Cardiac atrium fibroblast (primary cell): ENCODE data around the gene BCAM. TPM values are rescaled to one million over a fixed set of nuclear protein-coding genes. Genes with fewer than 3 reads are reported as not detected.

Experiments used
- total RNA-seq: library from RNA; depleted of rRNA; stranded (reverse); fragments of >200 nt; gene quantifications from 2 replicates; pipeline ENCODE4 v1.2.3, GENCODE V29; 2015

The BCAM gene, protein sequence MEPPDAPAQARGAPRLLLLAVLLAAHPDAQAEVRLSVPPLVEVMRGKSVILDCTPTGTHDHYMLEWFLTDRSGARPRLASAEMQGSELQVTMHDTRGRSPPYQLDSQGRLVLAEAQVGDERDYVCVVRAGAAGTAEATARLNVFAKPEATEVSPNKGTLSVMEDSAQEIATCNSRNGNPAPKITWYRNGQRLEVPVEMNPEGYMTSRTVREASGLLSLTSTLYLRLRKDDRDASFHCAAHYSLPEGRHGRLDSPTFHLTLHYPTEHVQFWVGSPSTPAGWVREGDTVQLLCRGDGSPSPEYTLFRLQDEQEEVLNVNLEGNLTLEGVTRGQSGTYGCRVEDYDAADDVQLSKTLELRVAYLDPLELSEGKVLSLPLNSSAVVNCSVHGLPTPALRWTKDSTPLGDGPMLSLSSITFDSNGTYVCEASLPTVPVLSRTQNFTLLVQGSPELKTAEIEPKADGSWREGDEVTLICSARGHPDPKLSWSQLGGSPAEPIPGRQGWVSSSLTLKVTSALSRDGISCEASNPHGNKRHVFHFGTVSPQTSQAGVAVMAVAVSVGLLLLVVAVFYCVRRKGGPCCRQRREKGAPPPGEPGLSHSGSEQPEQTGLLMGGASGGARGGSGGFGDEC
- total RNA-seq: 12.0 and 19.5 TPM in 2 replicates

DNA sequence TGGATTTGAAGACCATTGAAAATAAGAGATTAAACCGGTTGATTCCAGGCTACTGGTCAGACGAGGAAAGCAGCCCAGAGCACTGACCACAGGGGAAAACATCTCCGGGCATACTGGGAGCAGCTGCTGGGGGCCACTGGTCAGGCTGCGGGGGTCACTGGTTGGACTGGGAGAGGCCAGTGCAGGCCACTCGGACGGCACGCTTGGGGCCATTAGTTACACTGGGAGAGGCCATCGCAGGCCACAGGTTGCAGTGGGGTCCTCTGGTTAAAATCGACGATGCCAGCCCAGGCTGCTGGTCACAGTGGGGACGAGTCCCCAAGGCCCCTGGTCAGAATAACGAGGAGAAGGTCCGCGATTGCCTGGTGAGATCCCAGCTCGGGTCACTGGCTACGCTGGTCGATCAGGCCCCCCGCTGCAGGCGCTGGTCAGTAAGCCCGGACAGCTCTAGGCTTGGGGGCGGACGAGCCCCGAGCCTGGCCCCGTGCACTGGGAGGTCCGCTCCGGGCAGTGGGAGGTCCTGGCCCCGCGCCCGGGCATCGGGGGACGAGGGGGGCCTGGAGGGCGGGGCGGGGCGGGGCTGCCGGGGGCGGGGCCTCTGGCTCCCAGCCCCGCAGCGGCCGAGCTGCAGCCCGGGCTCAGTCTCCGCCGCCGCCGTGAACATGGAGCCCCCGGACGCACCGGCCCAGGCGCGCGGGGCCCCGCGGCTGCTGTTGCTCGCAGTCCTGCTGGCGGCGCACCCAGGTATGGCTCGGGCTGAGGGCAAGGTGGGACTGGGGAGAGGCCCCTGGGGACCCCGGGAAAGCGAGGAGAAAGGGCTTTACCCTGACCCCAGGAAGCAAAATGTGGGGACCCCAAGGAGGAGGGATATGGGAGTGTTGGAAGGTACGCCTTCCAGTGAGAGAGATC is at the start of gene BCAM:
TSS of gene BCAM (plus strand) at position 641 of the 909 bp plus-strand sequence. CDS start at position 663, 22 bp downstream.

DNA sequence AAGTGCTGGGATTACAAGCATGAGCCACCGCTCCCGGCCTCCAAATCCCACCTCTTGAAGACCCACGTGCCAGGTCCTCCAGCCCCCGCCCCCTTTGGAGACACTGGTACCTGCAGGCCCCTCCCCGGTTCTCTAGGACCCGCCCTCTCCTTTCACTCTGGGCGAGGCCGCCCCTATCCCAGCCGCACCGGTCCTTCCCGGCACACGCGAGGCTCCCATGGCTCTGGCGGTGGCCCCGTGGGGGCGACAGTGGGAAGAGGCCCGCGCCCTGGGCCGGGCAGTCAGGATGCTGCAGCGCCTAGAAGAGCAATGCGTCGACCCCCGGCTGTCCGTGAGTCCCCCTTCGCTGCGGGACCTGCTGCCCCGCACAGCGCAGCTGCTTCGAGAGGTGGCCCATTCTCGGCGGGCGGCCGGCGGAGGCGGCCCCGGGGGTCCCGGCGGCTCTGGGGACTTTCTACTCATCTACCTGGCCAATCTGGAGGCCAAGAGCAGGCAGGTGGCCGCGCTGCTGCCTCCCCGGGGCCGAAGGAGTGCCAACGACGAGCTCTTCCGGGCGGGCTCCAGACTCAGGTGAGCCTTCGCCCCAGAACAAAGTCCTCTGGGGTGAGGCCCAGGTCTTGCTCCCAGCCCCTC is 31.1 kb upstream of the BCAM start, which contains the start of gene CBLC:
TSS of gene CBLC (plus strand) at position 176 of the 633 bp plus-strand sequence. CDS start at position 218, 42 bp downstream.

DNA sequence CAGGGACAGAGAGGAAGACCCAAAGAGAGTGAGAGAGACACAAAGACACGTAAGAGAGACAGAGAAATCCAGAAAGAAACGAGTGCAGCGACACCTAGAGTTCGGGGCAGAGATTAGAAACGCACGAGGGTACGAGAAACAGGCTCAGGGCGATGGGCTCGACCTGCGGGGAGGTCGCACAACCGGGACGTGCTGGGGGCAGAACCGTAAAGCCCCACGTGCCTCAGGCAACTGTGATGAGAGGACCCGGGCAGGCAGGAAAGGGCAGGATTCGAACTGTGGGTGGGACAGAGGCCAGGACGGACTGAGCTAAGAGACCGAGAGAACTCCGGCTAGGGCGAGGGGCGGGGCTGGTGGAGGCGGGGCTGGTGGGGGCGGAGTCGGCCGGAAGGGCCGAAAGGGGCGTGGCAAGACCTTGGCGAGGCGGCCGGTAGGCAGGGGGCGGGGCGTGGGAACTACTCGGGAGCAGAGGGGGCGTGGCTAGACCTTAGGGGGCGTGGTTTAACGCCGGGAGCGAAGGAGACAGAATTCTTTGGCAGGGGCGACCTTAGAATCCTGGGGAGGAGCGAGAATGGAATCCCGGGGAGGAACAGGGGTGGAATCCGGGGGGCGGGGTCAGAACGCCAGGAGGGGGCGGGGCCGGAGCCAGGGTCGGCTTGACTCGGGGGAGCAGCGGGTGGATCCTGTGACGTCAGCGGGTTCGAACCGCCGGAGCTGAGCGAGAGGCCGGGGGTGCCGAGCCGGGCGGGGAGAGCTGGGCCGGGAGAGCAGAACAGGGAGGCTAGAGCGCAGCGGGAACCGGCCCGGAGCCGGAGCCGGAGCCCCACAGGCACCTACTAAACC is 36.9 kb downstream of the BCAM start, which contains the start of gene NECTIN2:
TSS of gene NECTIN2 (plus strand) at position 686 of the 843 bp plus-strand sequence. CDS start 229 bp downstream, outside the sequence.

Other genes with a start within 250 kb of the BCAM start
- gene IGSF23, start 195.5 kb upstream of the BCAM start, total RNA-seq: not detected in 2 replicates
- 71.6 and 95.9 TPM in 2 replicates for gene PVR, start 165.2 kb upstream of the BCAM start, total RNA-seq
- 1.6 and 6.5 TPM in 2 replicates for gene CEACAM19, start 137.6 kb upstream of the BCAM start, total RNA-seq
- gene CEACAM16, start 110.0 kb upstream of the BCAM start, total RNA-seq: not detected in 2 replicates
- 29.3 and 51.6 TPM in 2 replicates for gene BCL3, start 60.4 kb upstream of the BCAM start, total RNA-seq
- not detected in 2 replicates for gene CBLC, start 31.2 kb upstream of the BCAM start, total RNA-seq
- 147 and 153 TPM in 2 replicates for gene NECTIN2, start 37.2 kb downstream of the BCAM start, total RNA-seq
- 57.8 and 68.2 TPM in 2 replicates for gene TOMM40, start 82.2 kb downstream of the BCAM start, total RNA-seq
- gene APOE, start 96.7 kb downstream of the BCAM start, total RNA-seq: 866 and 979 TPM in 2 replicates
- gene APOC1, start 105.5 kb downstream of the BCAM start, total RNA-seq: 14.9 and 38.3 TPM in 2 replicates
- not detected in 2 replicates for gene APOC4, start 133.1 kb downstream of the BCAM start, total RNA-seq
- gene APOC2, start 136.9 kb downstream of the BCAM start, total RNA-seq: not detected in 2 replicates
- 69.3 and 81.6 TPM in 2 replicates for gene CLPTM1, start 146.3 kb downstream of the BCAM start, total RNA-seq
- gene RELB, start 192.4 kb downstream of the BCAM start, total RNA-seq: 7.0 and 16.4 TPM in 2 replicates
- 48.0 and 49.4 TPM in 2 replicates for gene CLASRP, start 229.9 kb downstream of the BCAM start, total RNA-seq